ENCODE results near the gene RPAP3. TPM values are rescaled to one million over a fixed set of nuclear protein-coding genes. Genes with fewer than 3 reads are reported as not detected.

Gene RPAP3
- total RNA-seq, 1 donor from 2014 or later: 24.2 TPM

DNA sequence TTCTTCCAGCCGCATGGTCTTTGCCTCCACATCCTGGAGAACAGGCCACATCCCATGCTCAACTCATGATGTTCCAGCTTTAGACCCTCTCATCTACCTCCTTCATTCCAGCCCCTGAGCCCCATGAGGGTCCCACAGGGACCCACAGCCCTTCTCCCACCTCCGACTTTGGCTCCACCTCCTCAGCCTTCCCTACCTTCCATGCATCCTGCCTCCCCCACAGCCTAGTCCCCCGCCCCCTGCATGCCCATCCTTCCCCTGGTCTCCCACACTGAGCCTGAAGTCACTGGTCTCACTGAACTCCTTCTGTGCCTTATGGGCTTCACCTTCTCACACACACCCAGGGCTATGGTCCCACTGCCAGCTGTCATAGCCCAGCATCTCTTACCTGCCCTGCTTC, 43.1 kb upstream of the RPAP3 start:
- Histone ChIP-seq H3K27ac (replicated peaks) (no peak overlapping the region), H3K9me3 (replicated peaks) (no peaks in the 10 kb centered on the region), H3K36me3 (peaks cover 36% of the 10 kb centered on the region), H3K4me3 (no peak overlapping the region), H3K27me3 (ENCODE audit: low read depth) (no peaks in the 10 kb centered on the region), H3K4me1 (peaks cover 54% of the 10 kb centered on the region)
- TF ChIP-seq, protein P1, sequence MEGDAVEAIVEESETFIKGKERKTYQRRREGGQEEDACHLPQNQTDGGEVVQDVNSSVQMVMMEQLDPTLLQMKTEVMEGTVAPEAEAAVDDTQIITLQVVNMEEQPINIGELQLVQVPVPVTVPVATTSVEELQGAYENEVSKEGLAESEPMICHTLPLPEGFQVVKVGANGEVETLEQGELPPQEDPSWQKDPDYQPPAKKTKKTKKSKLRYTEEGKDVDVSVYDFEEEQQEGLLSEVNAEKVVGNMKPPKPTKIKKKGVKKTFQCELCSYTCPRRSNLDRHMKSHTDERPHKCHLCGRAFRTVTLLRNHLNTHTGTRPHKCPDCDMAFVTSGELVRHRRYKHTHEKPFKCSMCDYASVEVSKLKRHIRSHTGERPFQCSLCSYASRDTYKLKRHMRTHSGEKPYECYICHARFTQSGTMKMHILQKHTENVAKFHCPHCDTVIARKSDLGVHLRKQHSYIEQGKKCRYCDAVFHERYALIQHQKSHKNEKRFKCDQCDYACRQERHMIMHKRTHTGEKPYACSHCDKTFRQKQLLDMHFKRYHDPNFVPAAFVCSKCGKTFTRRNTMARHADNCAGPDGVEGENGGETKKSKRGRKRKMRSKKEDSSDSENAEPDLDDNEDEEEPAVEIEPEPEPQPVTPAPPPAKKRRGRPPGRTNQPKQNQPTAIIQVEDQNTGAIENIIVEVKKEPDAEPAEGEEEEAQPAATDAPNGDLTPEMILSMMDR (IDR thresholded peaks at IDR 0.05; ENCODE audit: borderline replicate concordance): no peak
- intact Hi-C loops (cut with micrococcal nuclease): no loop called here
- DNase-seq: no peak

DNA sequence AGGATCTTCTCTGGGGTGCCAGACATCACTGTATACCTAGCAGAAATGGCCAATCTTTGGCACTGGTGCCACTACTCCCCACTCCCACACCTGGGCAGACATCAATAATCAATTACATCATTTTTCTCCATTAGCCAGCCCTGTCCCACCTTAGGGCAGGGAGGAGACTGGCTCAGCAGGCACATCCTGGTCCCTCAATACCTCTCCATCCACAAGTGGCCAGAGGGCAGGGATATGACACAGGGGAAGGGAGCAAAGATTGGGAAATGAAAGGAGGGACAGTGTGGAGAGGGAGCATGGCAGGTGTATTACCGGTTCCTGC, 42.6 kb upstream of the RPAP3 start:
- Histone ChIP-seq H3K27ac (replicated peaks) (no peak overlapping the region), H3K4me3 (no peak overlapping the region), H3K27me3 (ENCODE audit: low read depth) (no peaks in the 10 kb centered on the region), H3K36me3 (peaks cover 36% of the 10 kb centered on the region), H3K9me3 (replicated peaks) (no peaks in the 10 kb centered on the region), H3K4me1 (peaks cover 52% of the 10 kb centered on the region)
- intact Hi-C loops (cut with micrococcal nuclease): no loop called here
- DNase-seq: no peak
- TF ChIP-seq, protein P1 (IDR thresholded peaks at IDR 0.05; ENCODE audit: borderline replicate concordance): no peak

DNA sequence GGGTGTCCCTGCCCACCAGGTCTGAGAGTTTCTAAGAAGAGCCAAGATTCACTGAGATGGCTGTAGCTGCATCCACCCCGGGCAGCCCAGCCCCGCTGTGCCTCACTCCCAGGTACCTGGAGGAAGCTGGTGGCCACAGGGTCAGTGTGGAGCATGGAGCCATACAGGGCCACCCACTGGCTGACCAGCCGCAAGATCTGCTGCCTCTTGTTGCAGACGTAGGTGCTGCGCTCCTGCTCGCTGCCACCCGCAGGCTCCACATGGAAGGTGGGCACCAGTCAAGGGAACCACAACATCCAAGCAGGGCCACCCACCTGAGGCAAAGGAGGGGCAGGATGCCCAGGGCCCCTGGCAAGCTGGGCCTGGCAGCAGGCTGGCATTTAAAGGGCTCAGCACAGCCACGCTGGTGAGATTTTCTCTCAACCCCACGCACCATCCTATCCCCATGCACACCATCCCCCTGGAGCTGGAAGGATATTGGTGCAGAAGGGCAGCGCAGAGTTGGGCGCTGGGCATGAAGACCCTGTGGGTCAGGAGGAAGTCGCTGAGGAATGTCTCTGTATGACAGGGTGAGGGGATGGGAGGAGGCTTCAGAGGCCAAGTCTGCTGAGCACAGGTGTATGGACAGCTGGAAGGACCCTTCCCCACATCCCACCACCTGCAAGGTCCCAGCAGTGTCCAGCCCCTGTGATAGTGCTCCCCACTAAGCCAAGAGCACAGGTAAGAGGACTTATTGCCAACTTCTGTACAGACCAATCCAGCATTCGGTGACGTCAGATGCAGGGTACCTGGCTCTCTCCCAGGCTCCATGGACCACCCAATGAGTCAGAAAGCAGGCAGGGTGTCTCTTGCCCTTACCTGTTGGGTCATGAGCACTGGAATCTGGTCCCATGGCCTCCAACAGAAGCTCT, 42.0 kb upstream of the RPAP3 start:
- no peaks in the 10 kb centered on the region for H3K9me3 ChIP-seq (replicated peaks)
- H3K27me3 ChIP-seq (ENCODE audit: low read depth): no peaks in the 10 kb centered on the region
- peaks cover 46% of the 10 kb centered on the region for H3K4me1 ChIP-seq
- peaks cover 36% of the 10 kb centered on the region for H3K36me3 ChIP-seq
- intact Hi-C loops (cut with micrococcal nuclease): no loop called here
- H3K27ac ChIP-seq (replicated peaks): no peak overlapping the region
- TF ChIP-seq, protein P1 (IDR thresholded peaks at IDR 0.05; ENCODE audit: borderline replicate concordance): no peak
- no peak for DNase-seq
- H3K4me3 ChIP-seq: no peak overlapping the region

- Histone ChIP-seq H3K4me1 (peaks cover 43% of the 10 kb centered on the region), H3K36me3 (peaks cover 36% of the 10 kb centered on the region), H3K4me3 (no peak overlapping the region), H3K27me3 (ENCODE audit: low read depth) (no peaks in the 10 kb centered on the region), H3K27ac (replicated peaks) (no peak overlapping the region), H3K9me3 (replicated peaks) (no peaks in the 10 kb centered on the region)
- intact Hi-C loops (cut with micrococcal nuclease): no loop called here
- DNase-seq: no peak
- TF ChIP-seq, protein P1 (IDR thresholded peaks at IDR 0.05; ENCODE audit: borderline replicate concordance): no peak
Observed at GRCh38 chr12:47747126-47747525, 41.3 kb upstream of the RPAP3 start.

GRCh38 chr12:47746523-47746922, 40.7 kb upstream of the RPAP3 start:
- intact Hi-C loops (cut with micrococcal nuclease): no loop called here
- Histone ChIP-seq H3K4me3 (no peak overlapping the region), H3K27me3 (ENCODE audit: low read depth) (no peaks in the 10 kb centered on the region), H3K4me1 (peaks cover 43% of the 10 kb centered on the region), H3K36me3 (peaks cover 36% of the 10 kb centered on the region), H3K27ac (replicated peaks) (no peak overlapping the region), H3K9me3 (replicated peaks) (no peaks in the 10 kb centered on the region)
- DNase-seq: no peak
- TF ChIP-seq, protein P1 (IDR thresholded peaks at IDR 0.05; ENCODE audit: borderline replicate concordance): no peak
